ENCODE data around the gene HOXD13.

The HOXD13 gene

GRCh38 chr2:176136374-176137251, 44.1 kb downstream of the HOXD13 start:
- DNase-seq = peak; percentile 36

- DNase-seq = no peak
These were observed 44.7 kb downstream of the HOXD13 start for GRCh38 chr2:176137252-176137580.

GRCh38 chr2:176137906-176138305, 45.4 kb downstream of the HOXD13 start:
- DNase-seq = no peak

GRCh38 chr2:176138526-176138922, 46.0 kb downstream of the HOXD13 start:
- DNase-seq = no peak

GRCh38 chr2:176138923-176139660, 46.6 kb downstream of the HOXD13 start:
- no peak for DNase-seq

- DNase-seq = no peak
These were observed 47.4 kb downstream of the HOXD13 start for GRCh38 chr2:176139661-176140512.

- peak; percentile 82 for DNase-seq
These were observed 48.2 kb downstream of the HOXD13 start for GRCh38 chr2:176140513-176141317.

- DNase-seq = no peak
These were observed 49.8 kb downstream of the HOXD13 start for GRCh38 chr2:176142281-176142680.

All from hematopoietic multipotent progenitor cell treated with erythropoietin and hydrocortisone succinate and interleukin-3 and kit ligand, for 4 days (in vitro differentiated cells).